ENCODE results near the gene FCHO1. TPM values are rescaled to one million over a fixed set of nuclear protein-coding genes. Genes with fewer than 3 reads are reported as not detected.

Gene FCHO1
- polyA plus RNA-seq, 2 of the 4 experiments (the other 2 are of a cell fraction): 1.7 to 13.6 TPM

- Histone ChIP-seq H3K4me2 (no peak overlapping the region), H3K9me3 (no peaks in the 10 kb centered on the region), H3K4me3 (no peak overlapping the region), H3K4me1 (no peaks in the 10 kb centered on the region), H3K27ac (no peak overlapping the region)
- ChIA-PET CTCF (interaction anchor here (0.9 to 5.1 kb wide), 4 partner anchors 16 to 71 kb away, joined by 3 to 17 read pairs (median 4); partner anchors contain the start of gene MAP1S), POLR2A (no interaction called here)
- TF ChIP-seq RAD21 (conservative IDR thresholded peaks at IDR 0.05 in 1 of 2, IDR thresholded peaks at IDR 0.05 in 1 of 2) (peak; percentile 23 to 44; a peak in 3 of 5 replicates), SREBF2 (IDR thresholded peaks at IDR 0.05) (no peak), KDM5A (IDR thresholded peaks at IDR 0.05) (no peak), EP300 (IDR thresholded peaks at IDR 0.05) (no peak), SMC3 (IDR thresholded peaks at IDR 0.05) (peak; percentile 42; the same call in 2 of the 3 replicates), CEBPB (IDR thresholded peaks at IDR 0.05) (no peak), TFCP2L1 (CRISPR knock-in tag; IDR thresholded peaks at IDR 0.05) (no peak), CBX8 (IDR thresholded peaks at IDR 0.05) (no peak), ZFP36 (IDR thresholded peaks at IDR 0.05; ENCODE audit: borderline replicate concordance, partially characterized antibody) (no peak), JUNB (IDR thresholded peaks at IDR 0.05) (no peak), GATA3 (IDR thresholded peaks at IDR 0.05; ENCODE audit: borderline replicate concordance) (no peak), HOXB13 (CRISPR knock-in tag; IDR thresholded peaks at IDR 0.05; ENCODE audit: low read depth) (no peak), ZC3H11A (IDR thresholded peaks at IDR 0.05) (no peak), REST (IDR thresholded peaks at IDR 0.05) (no peak), HES2 (IDR thresholded peaks at IDR 0.05) (no peak), EHMT2 (IDR thresholded peaks at IDR 0.05; ENCODE audit: low read depth) (no peak)
- TF ChIP-seq, protein P1, sequence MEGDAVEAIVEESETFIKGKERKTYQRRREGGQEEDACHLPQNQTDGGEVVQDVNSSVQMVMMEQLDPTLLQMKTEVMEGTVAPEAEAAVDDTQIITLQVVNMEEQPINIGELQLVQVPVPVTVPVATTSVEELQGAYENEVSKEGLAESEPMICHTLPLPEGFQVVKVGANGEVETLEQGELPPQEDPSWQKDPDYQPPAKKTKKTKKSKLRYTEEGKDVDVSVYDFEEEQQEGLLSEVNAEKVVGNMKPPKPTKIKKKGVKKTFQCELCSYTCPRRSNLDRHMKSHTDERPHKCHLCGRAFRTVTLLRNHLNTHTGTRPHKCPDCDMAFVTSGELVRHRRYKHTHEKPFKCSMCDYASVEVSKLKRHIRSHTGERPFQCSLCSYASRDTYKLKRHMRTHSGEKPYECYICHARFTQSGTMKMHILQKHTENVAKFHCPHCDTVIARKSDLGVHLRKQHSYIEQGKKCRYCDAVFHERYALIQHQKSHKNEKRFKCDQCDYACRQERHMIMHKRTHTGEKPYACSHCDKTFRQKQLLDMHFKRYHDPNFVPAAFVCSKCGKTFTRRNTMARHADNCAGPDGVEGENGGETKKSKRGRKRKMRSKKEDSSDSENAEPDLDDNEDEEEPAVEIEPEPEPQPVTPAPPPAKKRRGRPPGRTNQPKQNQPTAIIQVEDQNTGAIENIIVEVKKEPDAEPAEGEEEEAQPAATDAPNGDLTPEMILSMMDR (IDR thresholded peaks at IDR 0.05): peak; percentile 42
- TF ChIP-seq, protein P2, sequence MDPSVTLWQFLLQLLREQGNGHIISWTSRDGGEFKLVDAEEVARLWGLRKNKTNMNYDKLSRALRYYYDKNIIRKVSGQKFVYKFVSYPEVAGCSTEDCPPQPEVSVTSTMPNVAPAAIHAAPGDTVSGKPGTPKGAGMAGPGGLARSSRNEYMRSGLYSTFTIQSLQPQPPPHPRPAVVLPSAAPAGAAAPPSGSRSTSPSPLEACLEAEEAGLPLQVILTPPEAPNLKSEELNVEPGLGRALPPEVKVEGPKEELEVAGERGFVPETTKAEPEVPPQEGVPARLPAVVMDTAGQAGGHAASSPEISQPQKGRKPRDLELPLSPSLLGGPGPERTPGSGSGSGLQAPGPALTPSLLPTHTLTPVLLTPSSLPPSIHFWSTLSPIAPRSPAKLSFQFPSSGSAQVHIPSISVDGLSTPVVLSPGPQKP (IDR thresholded peaks at IDR 0.05; ENCODE audit: low read depth, low read length): no peak
- DNase-seq (ENCODE audit: low read depth in 1 of 2, low spot score in 1 of 2): peak in 1 of 2 experiments; percentile 40
- ATAC-seq: peak in 1 of 2 experiments; percentile 69; a peak in 3 of 6 replicates
- WGBS (ENCODE audit: missing lambda C conversion rate): 65% methylated on average over 7 of the region's 11 CpGs
- no peak for FAIRE-seq
Observed at GRCh38 chr19:17703824-17704463, 47.3 kb upstream of the FCHO1 start.

- no peak overlapping the region for H3K4me3 ChIP-seq
- H3K27ac ChIP-seq: no peak overlapping the region
- CTCF ChIA-PET: interaction anchor here (1.4 kb wide), 3 partner anchors 9 to 149 kb away, joined by 3 to 5 read pairs (median 3); no protein-coding TSS in a partner anchor
- 74% methylated on average over 16 of the region's 17 CpGs for WGBS (ENCODE audit: missing lambda C conversion rate)
- DNase-seq (ENCODE audit: low read depth in 1 of 2, low spot score in 1 of 2) (peak in 1 of 2 experiments; percentile 43), ATAC-seq (peak in 1 of 2 experiments; percentile 57; a peak in 3 of 6 replicates), FAIRE-seq (no peak)
- H3K4me1 ChIP-seq: no peaks in the 10 kb centered on the region
- no peak overlapping the region for H3K4me2 ChIP-seq
- POLR2A ChIA-PET: no interaction called here
- no peaks in the 10 kb centered on the region for H3K9me3 ChIP-seq
- TF ChIP-seq USF2 (IDR thresholded peaks at IDR 0.05) (no peak), ZFP36 (IDR thresholded peaks at IDR 0.05; ENCODE audit: borderline replicate concordance, partially characterized antibody) (peak; percentile 32), HOXB13 (CRISPR knock-in tag; IDR thresholded peaks at IDR 0.05; ENCODE audit: low read depth) (no peak)
Observed at GRCh38 chr19:17706750-17707181, 44.5 kb upstream of the FCHO1 start.

All from A549 (cell line).